IMR-90 (cell line): ENCODE results near the gene FAH. TPM values are rescaled to one million over a fixed set of nuclear protein-coding genes. Genes with fewer than 3 reads are reported as not detected.

Source experiments
- ATAC-seq: fragments of 200-7000 bp; cut with Tn5 transposase; 2 replicates; pipeline ENCODE4 v1.9.1; 2020; ENCODE audit warnings: low read depth, mild to moderate bottlenecking, moderate library complexity
- BruUV-seq: library from RNA; stranded (reverse); fragments of 400-500 nt; replicated peaks from 2 replicates; lab custom pipeline; 2021; lab: Mats Ljungman, UMichigan
- CTCF ChIA-PET: fragments of 300-600 bp; formaldehyde crosslinking; extraction: SDS; loops from one replicate; lab custom pipeline; 2021; ENCODE audit warnings: antibody characterized with exemption; lab: Yijun Ruan, JAX
- POLR2A ChIA-PET: fragments of 300-600 bp; sonication (Branson Sonifier 250); formaldehyde crosslinking; loops from one replicate; lab custom pipeline; 2022; ENCODE audit warnings: antibody characterized with exemption; ENCODE audit not compliant: unreplicated experiment; lab: Charles Lee
- DNase-seq: peaks from one replicate; pipeline ENCODE4 v3.0.0; 2013
- H2AFZ ChIP-seq: replicated peaks from 2 replicates; pipeline ENCODE3; 2013; ENCODE audit warnings: low read length, mild to moderate bottlenecking; ENCODE audit not compliant: poor library complexity
- H2AK5ac ChIP-seq: 2 replicates; pipeline ENCODE4 v1.6.1; 2013; ENCODE audit warnings: low read depth, low read length, inconsistent platforms
- H2AK9ac ChIP-seq: replicated peaks from 2 replicates; pipeline ENCODE3; 2013; ENCODE audit warnings: mild to moderate bottlenecking, low read depth, low read length, moderate library complexity; ENCODE audit not compliant: poor library complexity
- H2BK120ac ChIP-seq: 2 replicates; pipeline ENCODE4 v1.6.1; 2013; ENCODE audit warnings: low read depth, low read length, inconsistent platforms
- H2BK15ac ChIP-seq: 3 replicates; pipeline ENCODE4 v1.6.1; 2013; ENCODE audit warnings: low read depth, low read length, inconsistent platforms
- H2BK20ac ChIP-seq: 2 replicates; pipeline ENCODE4 v1.6.1; 2013; ENCODE audit warnings: low read depth, mild to moderate bottlenecking, inconsistent platforms, low read length, moderate library complexity
- H2BK5ac ChIP-seq: 2 replicates; pipeline ENCODE4 v1.6.1; 2013; ENCODE audit warnings: mild to moderate bottlenecking, low read depth, low read length, inconsistent platforms; ENCODE audit not compliant: poor library complexity, severe bottlenecking
- H3K14ac ChIP-seq: replicated peaks from 2 replicates; pipeline ENCODE4 v1.6.1; 2013; ENCODE audit warnings: low read depth, low read length, inconsistent platforms
- H3K18ac ChIP-seq: 2 replicates; pipeline ENCODE4 v1.6.1; 2013; ENCODE audit warnings: low read depth, low read length, control low read depth
- H3K23ac ChIP-seq: 2 replicates; pipeline ENCODE4 v1.6.1; 2013; ENCODE audit warnings: low read depth, low read length, inconsistent platforms
- H3K27ac ChIP-seq: 2 replicates; pipeline ENCODE4 v1.5.1; 2013; ENCODE audit warnings: mild to moderate bottlenecking, control low read depth, low read length; ENCODE audit not compliant: insufficient read depth
- H3K27me3 ChIP-seq: 2 replicates; pipeline ENCODE4 v1.6.1; 2013; ENCODE audit warnings: low read length; ENCODE audit not compliant: control insufficient read depth, insufficient read depth
- H3K36me3 ChIP-seq: 2 replicates; pipeline ENCODE4 v1.6.1; 2013; ENCODE audit warnings: low read length, mixed read lengths; ENCODE audit not compliant: control insufficient read depth, insufficient read depth
- H3K4ac ChIP-seq: 2 replicates; pipeline ENCODE4 v1.6.1; 2013; ENCODE audit warnings: low read depth, low read length, inconsistent platforms
- H3K4me1 ChIP-seq: 2 replicates; pipeline ENCODE4 v1.6.1; 2013; ENCODE audit warnings: low read length, mixed read lengths; ENCODE audit not compliant: control insufficient read depth, insufficient read depth
- H3K4me2 ChIP-seq: 2 replicates; pipeline ENCODE4 v1.6.1; 2013; ENCODE audit warnings: low read depth, mild to moderate bottlenecking, control low read depth, low read length, moderate library complexity
- H3K4me3 ChIP-seq: 2 replicates; pipeline ENCODE4 v1.5.1; 2013; ENCODE audit warnings: low read depth, mild to moderate bottlenecking, control low read depth, low read length, moderate library complexity; ENCODE audit not compliant: insufficient read depth
- H3K56ac ChIP-seq: 2 replicates; pipeline ENCODE4 v1.6.1; 2013; ENCODE audit warnings: low read length, inconsistent platforms; ENCODE audit not compliant: insufficient read depth; ENCODE audit errors: extremely low read depth
- H3K79me1 ChIP-seq, 2 experiments: 2 replicates each; pipeline ENCODE4 v1.6.1; 2013; ENCODE audit warnings: low read length in 2 of 2, inconsistent platforms in 1 of 2, low read depth in 1 of 2
- H3K9ac ChIP-seq: 2 replicates; pipeline ENCODE4 v1.6.1; 2013; ENCODE audit warnings: low read depth, low read length, control low read depth
- H3K9me1 ChIP-seq: 2 replicates; pipeline ENCODE4 v1.6.1; 2013; ENCODE audit warnings: low read length, inconsistent platforms; ENCODE audit not compliant: insufficient read depth
- H3K9me3 ChIP-seq: 2 replicates; pipeline ENCODE4 v1.6.1; 2013; ENCODE audit warnings: low read length; ENCODE audit not compliant: control insufficient read depth, insufficient read depth
- H4K20me1 ChIP-seq: 2 replicates; pipeline ENCODE4 v1.6.1; 2013; ENCODE audit warnings: low read length, inconsistent platforms; ENCODE audit not compliant: insufficient read depth
- H4K5ac ChIP-seq: 2 replicates; pipeline ENCODE4 v1.6.1; 2013; ENCODE audit warnings: mild to moderate bottlenecking, low read depth, low read length, control low read depth
- H4K8ac ChIP-seq, 2 experiments: 2 replicates each; pipeline ENCODE4 v1.6.1; 2013; ENCODE audit warnings: low read depth in 2 of 2, low read length in 2 of 2, control low read depth in 1 of 2, inconsistent platforms in 1 of 2
- H4K91ac ChIP-seq: 2 replicates; pipeline ENCODE4 v1.6.1; 2013; ENCODE audit warnings: low read depth, low read length, inconsistent platforms; ENCODE audit not compliant: insufficient read depth
- CEBPB ChIP-seq: IDR thresholded peaks from 2 replicates; pipeline ENCODE4 v1.6.1; 2012; ENCODE audit warnings: low read depth, low read length, improper control_type of control experiment
- FOS ChIP-seq: fragments of 150-350 bp; IDR thresholded peaks from 2 replicates; pipeline ENCODE4 v1.6.1; 2016; ENCODE audit warnings: low read depth, low read length
- POLR2A ChIP-seq: IDR thresholded peaks from 2 replicates; pipeline ENCODE4 v1.6.1; 2012; ENCODE audit warnings: mild to moderate bottlenecking, low read depth, low read length
- RAD21 ChIP-seq: IDR thresholded peaks from 2 replicates; pipeline ENCODE4 v1.6.1; 2012; ENCODE audit warnings: low read length, improper control_type of control experiment
- RCOR1 ChIP-seq: IDR thresholded peaks from 2 replicates; pipeline ENCODE4 v1.6.1; 2012; ENCODE audit warnings: mild to moderate bottlenecking, low read length, improper control_type of control experiment; ENCODE audit not compliant: insufficient replicate concordance
- SMC3 ChIP-seq: fragments of 150-350 bp; IDR thresholded peaks from 2 replicates; pipeline ENCODE4 v1.6.1; 2016; ENCODE audit warnings: low read depth, mild to moderate bottlenecking, antibody characterized with exemption, low read length, moderate library complexity
- WGBS, 2 experiments: methylation state at CpG; one replicate each; pipeline versions ENCODE4 v1.1.5 to v1.1.7; 2013; ENCODE audit warnings: missing lambda C conversion rate in 2 of 2; ENCODE audit not compliant: insufficient read length in 1 of 2; ENCODE audit errors: extremely low coverage in 2 of 2; 5-methylcytosine and 5-hydroxymethylcytosine counted together
- dilution Hi-C: fragments of 300-500 bp; cut with HindIII; formaldehyde crosslinking; loops from one replicate; pipeline ENCODE4 v1.14.3; 2018; ENCODE audit warnings: low sequenced_read_pairs; ENCODE audit not compliant: unreplicated experiment
- in situ Hi-C: fragments of 300-500 bp; cut with MboI; formaldehyde crosslinking; loops from 3 replicates; pipeline ENCODE4 v1.14.3; 2019; ENCODE audit warnings: low sequenced_read_pairs, inconsistent platforms, mixed read lengths
- intact Hi-C: fragments of 100-400 bp; cut with micrococcal nuclease; formaldehyde crosslinking; loops from 2 replicates; pipeline ENCODE4 v1.10.0; 2022
- polyA plus RNA-seq, 3 experiments: library from polyadenylated mRNA; depleted of rRNA; stranded (reverse); fragments of >200 nt; gene quantifications; 2 replicates each; pipeline ENCODE4 v1.2.3, GENCODE V29; 2012; ENCODE audit warnings: low replicate concordance in 1 of 3
- total RNA-seq: library from RNA; depleted of rRNA; stranded (reverse); fragments of >200 nt; gene quantifications from 2 replicates; pipeline ENCODE4 v1.2.3, GENCODE V29; 2012
- TF ChIP-seq, protein P1 (sequence below): conservative IDR thresholded peaks from 2 replicates; pipeline ENCODE4 v1.5.1; 2012; ENCODE audit warnings: mild to moderate bottlenecking, low read depth, low read length, improper control_type of control experiment

The FAH gene
- total and polyA plus RNA-seq, 2 of the 4 experiments (the other 2 are of a cell fraction), result 43.1 to 48.6 TPM

DNA sequence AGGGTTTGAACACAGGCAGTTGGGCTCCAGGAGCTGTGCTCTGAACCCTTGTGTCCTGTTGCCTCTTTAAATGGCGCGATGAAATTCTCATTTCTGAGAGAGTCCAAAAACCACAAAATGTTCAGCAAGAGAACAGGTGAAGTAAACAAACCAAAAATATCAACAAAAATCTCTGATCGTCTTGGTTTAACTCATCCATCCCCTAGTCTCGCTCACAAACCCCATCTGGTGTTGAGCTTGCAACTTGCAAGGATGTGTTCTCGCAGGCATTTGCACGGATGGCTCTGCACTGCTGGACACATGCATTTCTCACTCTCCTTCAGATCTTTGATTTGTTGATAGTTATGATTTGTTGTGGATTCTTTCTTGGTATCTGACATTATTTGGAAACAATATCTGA is 31.1 kb downstream of the FAH start:
- Histone ChIP-seq H2AK9ac (no peak overlapping the region), H3K4me1 (peaks cover 13% of the 10 kb centered on the region), H3K27me3 (no peaks in the 10 kb centered on the region), H3K9ac (no peak overlapping the region), H3K9me3 (no peaks in the 10 kb centered on the region), H3K4me2 (no peak overlapping the region), H4K8ac (no peak overlapping the region), H3K14ac (no peak overlapping the region), H2AFZ (no peak overlapping the region), H3K18ac (no peak overlapping the region), H3K4me3 (no peak overlapping the region), H3K4ac (no peak overlapping the region), H3K27ac (no peak overlapping the region), H2BK20ac (no peak overlapping the region), H3K9me1 (peaks cover 36% of the 10 kb centered on the region), H4K20me1 (no peaks in the 10 kb centered on the region), H3K36me3 (peaks cover 42% of the 10 kb centered on the region), H4K91ac (no peak overlapping the region), H4K5ac (no peak overlapping the region), H2BK5ac (no peak overlapping the region), H2AK5ac (no peak overlapping the region), H2BK15ac (no peak overlapping the region), H3K56ac (no peak overlapping the region), H3K79me1 (peaks cover 3 to 7% of the 10 kb centered on the region in 2 experiments), H3K23ac (no peak overlapping the region), H2BK120ac (no peak overlapping the region)
- in situ Hi-C loops (no loop called here), dilution Hi-C loops (no loop called here), intact Hi-C loops (loop anchor here (2.0 kb wide), 1 partner anchor 595 kb away; the partner anchor contains the start of gene CEMIP)
- CTCF ChIA-PET, result no interaction called here
- DNase-seq (peak; percentile 13), ATAC-seq (no peak)
- no TSS peak for BruUV-seq
- TF ChIP-seq, protein P1, sequence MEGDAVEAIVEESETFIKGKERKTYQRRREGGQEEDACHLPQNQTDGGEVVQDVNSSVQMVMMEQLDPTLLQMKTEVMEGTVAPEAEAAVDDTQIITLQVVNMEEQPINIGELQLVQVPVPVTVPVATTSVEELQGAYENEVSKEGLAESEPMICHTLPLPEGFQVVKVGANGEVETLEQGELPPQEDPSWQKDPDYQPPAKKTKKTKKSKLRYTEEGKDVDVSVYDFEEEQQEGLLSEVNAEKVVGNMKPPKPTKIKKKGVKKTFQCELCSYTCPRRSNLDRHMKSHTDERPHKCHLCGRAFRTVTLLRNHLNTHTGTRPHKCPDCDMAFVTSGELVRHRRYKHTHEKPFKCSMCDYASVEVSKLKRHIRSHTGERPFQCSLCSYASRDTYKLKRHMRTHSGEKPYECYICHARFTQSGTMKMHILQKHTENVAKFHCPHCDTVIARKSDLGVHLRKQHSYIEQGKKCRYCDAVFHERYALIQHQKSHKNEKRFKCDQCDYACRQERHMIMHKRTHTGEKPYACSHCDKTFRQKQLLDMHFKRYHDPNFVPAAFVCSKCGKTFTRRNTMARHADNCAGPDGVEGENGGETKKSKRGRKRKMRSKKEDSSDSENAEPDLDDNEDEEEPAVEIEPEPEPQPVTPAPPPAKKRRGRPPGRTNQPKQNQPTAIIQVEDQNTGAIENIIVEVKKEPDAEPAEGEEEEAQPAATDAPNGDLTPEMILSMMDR, result no peak
- TF ChIP-seq RCOR1 (no peak), POLR2A (no peak), CEBPB (no peak), FOS (no peak), SMC3 (no peak), RAD21 (peak; percentile 33; the same call in 1 of the 2 replicates)
- 100% methylated on average over 2 of the region's 6 CpGs; no CpG with 5 or more reads in 1 of the 2 experiments for WGBS, 2 experiments
- POLR2A ChIA-PET, result no interaction called here
